ENCODE results near the gene U2AF2. TPM values are rescaled to one million over a fixed set of nuclear protein-coding genes. Genes with fewer than 3 reads are reported as not detected.

U2AF2 gene
- total and polyA plus RNA-seq, 9 of the 15 experiments (the other 6 are each of a cell fraction or from before 2014, with no cell fraction given) = 3.0 to 331 (median 157) TPM

DNA sequence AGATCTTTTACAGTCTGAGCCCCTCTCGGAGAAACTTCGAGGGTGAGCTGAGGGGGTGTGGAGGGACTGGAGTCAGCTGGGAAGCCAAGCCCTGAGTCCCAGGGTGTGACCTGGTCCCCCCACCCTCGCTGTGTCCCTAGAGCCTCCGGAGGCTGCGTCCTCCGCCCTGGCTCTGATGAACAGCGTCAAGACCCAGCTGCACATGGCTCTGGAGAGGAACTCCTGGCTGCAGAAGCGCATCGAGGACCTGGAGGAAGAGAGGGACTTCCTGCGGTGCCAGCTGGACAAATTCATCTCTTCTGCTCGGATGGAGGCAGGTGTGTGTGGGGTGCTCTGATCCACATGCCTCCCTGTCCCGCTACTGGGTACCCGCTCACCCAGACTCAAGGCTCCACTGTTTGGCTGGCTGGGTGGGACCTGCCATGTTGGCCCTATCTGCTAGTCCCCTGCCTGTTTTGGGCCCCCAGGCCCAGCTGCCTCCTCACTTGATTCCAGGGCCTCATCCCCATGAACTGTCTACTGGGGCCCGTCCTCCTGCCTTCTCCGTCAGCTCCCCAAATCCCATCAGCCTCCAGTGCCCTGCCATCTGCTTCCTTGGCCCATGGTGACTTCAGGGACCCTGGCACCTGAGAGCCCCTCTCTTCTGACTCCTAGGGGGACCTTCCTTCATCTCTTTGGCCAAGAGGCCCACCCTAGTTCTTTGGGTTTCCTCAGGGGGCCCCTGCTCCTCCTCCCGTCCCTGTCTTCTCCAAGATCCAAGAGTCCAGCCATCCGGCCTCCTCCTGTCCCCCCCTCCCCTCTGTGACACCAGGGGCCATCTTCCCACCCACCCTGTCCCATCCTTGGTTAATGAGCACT, 5.3 kb upstream of the U2AF2 start (continued):
- TF ChIP-seq MTA3 (IDR thresholded peaks at IDR 0.05; ENCODE audit: borderline replicate concordance) (no peak), L3MBTL2 (IDR thresholded peaks at IDR 0.05) (peak; percentile 85), NRF1 (conservative IDR thresholded peaks at IDR 0.05 in 1 of 2, IDR thresholded peaks at IDR 0.05 in 1 of 2) (peak in 1 of 2 experiments; percentile 10; a peak in 1 of 4 replicates), E2F6 (IDR thresholded peaks at IDR 0.05; ENCODE audit: borderline replicate concordance in 1 of 2, extremely low read depth in 1 of 2, insufficient read depth in 1 of 2, insufficient read length in 1 of 2, low read depth in 1 of 2, low read length in 1 of 2, poor library complexity in 1 of 2, severe bottlenecking in 1 of 2) (peak; percentile 51 to 67), TFAP4 (CRISPR knock-in tag; IDR thresholded peaks at IDR 0.05; ENCODE audit: borderline replicate concordance) (peak; percentile 44; the same call in 1 of the 2 replicates), ZNF592 (IDR thresholded peaks at IDR 0.05) (peak; percentile 63; the same call in 1 of the 2 replicates)
- TF ChIP-seq, protein P1, sequence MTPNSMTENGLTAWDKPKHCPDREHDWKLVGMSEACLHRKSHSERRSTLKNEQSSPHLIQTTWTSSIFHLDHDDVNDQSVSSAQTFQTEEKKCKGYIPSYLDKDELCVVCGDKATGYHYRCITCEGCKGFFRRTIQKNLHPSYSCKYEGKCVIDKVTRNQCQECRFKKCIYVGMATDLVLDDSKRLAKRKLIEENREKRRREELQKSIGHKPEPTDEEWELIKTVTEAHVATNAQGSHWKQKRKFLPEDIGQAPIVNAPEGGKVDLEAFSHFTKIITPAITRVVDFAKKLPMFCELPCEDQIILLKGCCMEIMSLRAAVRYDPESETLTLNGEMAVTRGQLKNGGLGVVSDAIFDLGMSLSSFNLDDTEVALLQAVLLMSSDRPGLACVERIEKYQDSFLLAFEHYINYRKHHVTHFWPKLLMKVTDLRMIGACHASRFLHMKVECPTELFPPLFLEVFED (CRISPR knock-in tag; conservative IDR thresholded peaks at IDR 0.05) = no peak

All from K562 (cell line).